ENCODE data around the gene PHACTR1. TPM values are rescaled to one million over a fixed set of nuclear protein-coding genes. Genes with fewer than 3 reads are reported as not detected.
A peak's percentile ranks its signal among the peaks of the same experiment; 100 is the strongest.

Gene PHACTR1
- total RNA-seq, 1 donor from 2014 or later: 0.26 TPM

GRCh38 chr6:12957321-12958051, 240.9 kb downstream of the PHACTR1 start:
- intact Hi-C loops (cut with micrococcal nuclease): no loop called here
- H3K4me3 Mint-ChIP-seq: peak overlapping the region; percentile 90
- H3K9me3 Mint-ChIP-seq: no peaks in the 10 kb centered on the region
- peak; percentile 74 for DNase-seq
- no peaks in the 10 kb centered on the region for H3K36me3 Mint-ChIP-seq (ENCODE audit: low read depth)
- peak overlapping the region; percentile 4 for H3K27ac Mint-ChIP-seq
- H3K27me3 Mint-ChIP-seq: peaks cover 39% of the 10 kb centered on the region
- H3K4me1 Mint-ChIP-seq: peaks cover 21% of the 10 kb centered on the region

- H3K36me3 Mint-ChIP-seq (ENCODE audit: low read depth): no peaks in the 10 kb centered on the region
- peaks cover 39% of the 10 kb centered on the region for H3K27me3 Mint-ChIP-seq
- peak overlapping the region; percentile 90 for H3K4me3 Mint-ChIP-seq
- H3K9me3 Mint-ChIP-seq: no peaks in the 10 kb centered on the region
- peaks cover 28% of the 10 kb centered on the region for H3K4me1 Mint-ChIP-seq
- intact Hi-C loops (cut with micrococcal nuclease): no loop called here
- no peak for DNase-seq
- H3K27ac Mint-ChIP-seq: no peak overlapping the region
Observed at GRCh38 chr6:12958052-12958706, 241.6 kb downstream of the PHACTR1 start.

- Mint-ChIP-seq H3K9me3 (no peaks in the 10 kb centered on the region), H3K27me3 (peaks cover 30% of the 10 kb centered on the region), H3K4me3 (no peak overlapping the region), H3K4me1 (peaks cover 32% of the 10 kb centered on the region), H3K27ac (no peak overlapping the region), H3K36me3 (ENCODE audit: low read depth) (no peaks in the 10 kb centered on the region)
- intact Hi-C loops (cut with micrococcal nuclease): no loop called here
- DNase-seq: no peak
Observed at GRCh38 chr6:12961761-12962160, 245.2 kb downstream of the PHACTR1 start.

- H3K27ac Mint-ChIP-seq: no peak overlapping the region
- H3K9me3 Mint-ChIP-seq: no peaks in the 10 kb centered on the region
- DNase-seq: no peak
- intact Hi-C loops (cut with micrococcal nuclease): no loop called here
- peaks cover 30% of the 10 kb centered on the region for H3K27me3 Mint-ChIP-seq
- no peaks in the 10 kb centered on the region for H3K36me3 Mint-ChIP-seq (ENCODE audit: low read depth)
- H3K4me1 Mint-ChIP-seq: peaks cover 26% of the 10 kb centered on the region
- H3K4me3 Mint-ChIP-seq: peak overlapping the region; percentile 2
Observed at GRCh38 chr6:12962529-12962928, 246.0 kb downstream of the PHACTR1 start.

GRCh38 chr6:12962987-12963386, 246.4 kb downstream of the PHACTR1 start:
- H3K36me3 Mint-ChIP-seq (ENCODE audit: low read depth): no peaks in the 10 kb centered on the region
- H3K27ac Mint-ChIP-seq: no peak overlapping the region
- intact Hi-C loops (cut with micrococcal nuclease): no loop called here
- no peaks in the 10 kb centered on the region for H3K9me3 Mint-ChIP-seq
- peak overlapping the region; percentile 2 for H3K4me3 Mint-ChIP-seq
- peaks cover 29% of the 10 kb centered on the region for H3K27me3 Mint-ChIP-seq
- peak; percentile 60 for DNase-seq
- peaks cover 22% of the 10 kb centered on the region for H3K4me1 Mint-ChIP-seq

- Mint-ChIP-seq H3K27ac (no peak overlapping the region), H3K4me3 (peak overlapping the region; percentile 17), H3K4me1 (peaks cover 17% of the 10 kb centered on the region), H3K9me3 (no peaks in the 10 kb centered on the region), H3K27me3 (peaks cover 30% of the 10 kb centered on the region), H3K36me3 (ENCODE audit: low read depth) (no peaks in the 10 kb centered on the region)
- DNase-seq: no peak
- intact Hi-C loops (cut with micrococcal nuclease): no loop called here
Observed at GRCh38 chr6:12963567-12963966, 247.0 kb downstream of the PHACTR1 start.

- no peaks in the 10 kb centered on the region for H3K9me3 Mint-ChIP-seq
- no peaks in the 10 kb centered on the region for H3K36me3 Mint-ChIP-seq (ENCODE audit: low read depth)
- no peak for DNase-seq
- H3K4me1 Mint-ChIP-seq: peaks cover 10% of the 10 kb centered on the region
- H3K27me3 Mint-ChIP-seq: peaks cover 21% of the 10 kb centered on the region
- H3K27ac Mint-ChIP-seq: no peak overlapping the region
- H3K4me3 Mint-ChIP-seq: no peak overlapping the region
- intact Hi-C loops (cut with micrococcal nuclease): no loop called here
Observed at GRCh38 chr6:12967686-12968085, 251.1 kb downstream of the PHACTR1 start.

GRCh38 chr6:12968290-12968689, 251.7 kb downstream of the PHACTR1 start:
- no peak for DNase-seq
- intact Hi-C loops (cut with micrococcal nuclease): no loop called here
- Mint-ChIP-seq H3K4me3 (no peak overlapping the region), H3K36me3 (ENCODE audit: low read depth) (no peaks in the 10 kb centered on the region), H3K27ac (no peak overlapping the region), H3K9me3 (no peaks in the 10 kb centered on the region), H3K27me3 (peaks cover 22% of the 10 kb centered on the region), H3K4me1 (peaks cover 4% of the 10 kb centered on the region)

- Mint-ChIP-seq H3K4me3 (no peak overlapping the region), H3K27me3 (peaks cover 22% of the 10 kb centered on the region), H3K4me1 (no peaks in the 10 kb centered on the region), H3K27ac (no peak overlapping the region), H3K9me3 (no peaks in the 10 kb centered on the region), H3K36me3 (ENCODE audit: low read depth) (no peaks in the 10 kb centered on the region)
- no peak for DNase-seq
- intact Hi-C loops (cut with micrococcal nuclease): no loop called here
Observed at GRCh38 chr6:12968839-12969558, 252.4 kb downstream of the PHACTR1 start.

GRCh38 chr6:12969966-12970365, 253.4 kb downstream of the PHACTR1 start:
- Mint-ChIP-seq H3K4me1 (no peaks in the 10 kb centered on the region), H3K27me3 (peaks cover 29% of the 10 kb centered on the region), H3K9me3 (no peaks in the 10 kb centered on the region), H3K4me3 (no peak overlapping the region), H3K36me3 (ENCODE audit: low read depth) (no peaks in the 10 kb centered on the region), H3K27ac (no peak overlapping the region)
- intact Hi-C loops (cut with micrococcal nuclease): no loop called here
- no peak for DNase-seq

- H3K9me3 Mint-ChIP-seq: no peaks in the 10 kb centered on the region
- no peak overlapping the region for H3K4me3 Mint-ChIP-seq
- H3K4me1 Mint-ChIP-seq: no peaks in the 10 kb centered on the region
- no peaks in the 10 kb centered on the region for H3K36me3 Mint-ChIP-seq (ENCODE audit: low read depth)
- H3K27ac Mint-ChIP-seq: no peak overlapping the region
- H3K27me3 Mint-ChIP-seq: peaks cover 12% of the 10 kb centered on the region
- intact Hi-C loops (cut with micrococcal nuclease): no loop called here
- no peak for DNase-seq
Observed at GRCh38 chr6:12973386-12973785, 256.8 kb downstream of the PHACTR1 start.

GRCh38 chr6:12974551-12974950, 258.0 kb downstream of the PHACTR1 start:
- Mint-ChIP-seq H3K9me3 (no peaks in the 10 kb centered on the region), H3K4me1 (no peaks in the 10 kb centered on the region), H3K36me3 (ENCODE audit: low read depth) (no peaks in the 10 kb centered on the region), H3K4me3 (no peak overlapping the region), H3K27ac (no peak overlapping the region), H3K27me3 (peaks cover 10% of the 10 kb centered on the region)
- intact Hi-C loops (cut with micrococcal nuclease): no loop called here
- DNase-seq: no peak

- Mint-ChIP-seq H3K4me1 (no peaks in the 10 kb centered on the region), H3K27ac (no peak overlapping the region), H3K4me3 (no peak overlapping the region), H3K36me3 (ENCODE audit: low read depth) (no peaks in the 10 kb centered on the region), H3K27me3 (peaks cover 10% of the 10 kb centered on the region), H3K9me3 (no peaks in the 10 kb centered on the region)
- no peak for DNase-seq
- intact Hi-C loops (cut with micrococcal nuclease): no loop called here
Observed at GRCh38 chr6:12976366-12976765, 259.8 kb downstream of the PHACTR1 start.

- DNase-seq: no peak
- Mint-ChIP-seq H3K4me3 (no peak overlapping the region), H3K27ac (no peak overlapping the region), H3K36me3 (ENCODE audit: low read depth) (no peaks in the 10 kb centered on the region), H3K9me3 (no peaks in the 10 kb centered on the region), H3K27me3 (peaks cover 10% of the 10 kb centered on the region), H3K4me1 (no peaks in the 10 kb centered on the region)
- intact Hi-C loops (cut with micrococcal nuclease): no loop called here
Observed at GRCh38 chr6:12977206-12977605, 260.6 kb downstream of the PHACTR1 start.
